ENCODE data around the gene ADD2.

Gene ADD2

GRCh38 chr2:70671092-70671675 is 96.8 kb downstream of the ADD2 start:
- no peaks in the 10 kb centered on the region for H3K4me1 ChIP-seq (ENCODE audit: insufficient read depth, poor library complexity, severe bottlenecking)
- no peak for DNase-seq (ENCODE audit: low spot score)
- H3K36me3 ChIP-seq (ENCODE audit: low read depth), result no peaks in the 10 kb centered on the region
- H3K4me3 ChIP-seq (ENCODE audit: severe bottlenecking), result no peak overlapping the region
- no peaks in the 10 kb centered on the region for H3K9me3 ChIP-seq (ENCODE audit: severe bottlenecking)
- no peak overlapping the region for H3K27ac ChIP-seq (ENCODE audit: poor library complexity, severe bottlenecking)
- TF ChIP-seq CTCF (IDR thresholded peaks at IDR 0.05; ENCODE audit: poor library complexity, severe bottlenecking), result no peak
- H3K27me3 ChIP-seq (ENCODE audit: insufficient read depth, poor library complexity, severe bottlenecking), result no peaks in the 10 kb centered on the region
- ATAC-seq (ENCODE audit: low read depth), result 0 out of 3 replicates have a peak, but pooled peaks have one; percentile 12

GRCh38 chr2:70670626-70671025 is 97.4 kb downstream of the ADD2 start:
- ATAC-seq (ENCODE audit: low read depth) (no peak), DNase-seq (ENCODE audit: low spot score) (no peak)
- Histone ChIP-seq H3K4me1 (ENCODE audit: insufficient read depth, poor library complexity, severe bottlenecking) (no peaks in the 10 kb centered on the region), H3K36me3 (ENCODE audit: low read depth) (no peaks in the 10 kb centered on the region), H3K27me3 (ENCODE audit: insufficient read depth, poor library complexity, severe bottlenecking) (no peaks in the 10 kb centered on the region), H3K27ac (ENCODE audit: poor library complexity, severe bottlenecking) (no peak overlapping the region), H3K4me3 (ENCODE audit: severe bottlenecking) (no peak overlapping the region), H3K9me3 (ENCODE audit: severe bottlenecking) (no peaks in the 10 kb centered on the region)
- TF ChIP-seq CTCF (IDR thresholded peaks at IDR 0.05; ENCODE audit: poor library complexity, severe bottlenecking), result no peak

- Histone ChIP-seq H3K27me3 (ENCODE audit: insufficient read depth, poor library complexity, severe bottlenecking) (no peaks in the 10 kb centered on the region), H3K9me3 (ENCODE audit: severe bottlenecking) (no peaks in the 10 kb centered on the region), H3K4me3 (ENCODE audit: severe bottlenecking) (no peak overlapping the region), H3K4me1 (ENCODE audit: insufficient read depth, poor library complexity, severe bottlenecking) (no peaks in the 10 kb centered on the region), H3K27ac (ENCODE audit: poor library complexity, severe bottlenecking) (no peak overlapping the region), H3K36me3 (ENCODE audit: low read depth) (no peaks in the 10 kb centered on the region)
- no peak for DNase-seq (ENCODE audit: low spot score)
- no peak for ATAC-seq (ENCODE audit: low read depth)
- no peak for TF ChIP-seq CTCF (IDR thresholded peaks at IDR 0.05; ENCODE audit: poor library complexity, severe bottlenecking)
Observed at GRCh38 chr2:70670202-70670601, 97.8 kb downstream of the ADD2 start.

GRCh38 chr2:70668911-70669310 is 99.1 kb downstream of the ADD2 start:
- DNase-seq (ENCODE audit: low spot score) (no peak), ATAC-seq (ENCODE audit: low read depth) (no peak)
- no peaks in the 10 kb centered on the region for H3K27me3 ChIP-seq (ENCODE audit: insufficient read depth, poor library complexity, severe bottlenecking)
- no peak for TF ChIP-seq CTCF (IDR thresholded peaks at IDR 0.05; ENCODE audit: poor library complexity, severe bottlenecking)
- H3K36me3 ChIP-seq (ENCODE audit: low read depth), result no peaks in the 10 kb centered on the region
- no peak overlapping the region for H3K4me3 ChIP-seq (ENCODE audit: severe bottlenecking)
- no peaks in the 10 kb centered on the region for H3K4me1 ChIP-seq (ENCODE audit: insufficient read depth, poor library complexity, severe bottlenecking)
- H3K27ac ChIP-seq (ENCODE audit: poor library complexity, severe bottlenecking), result no peak overlapping the region
- H3K9me3 ChIP-seq (ENCODE audit: severe bottlenecking), result no peaks in the 10 kb centered on the region

GRCh38 chr2:70668432-70668831 is 99.6 kb downstream of the ADD2 start:
- no peak for ATAC-seq (ENCODE audit: low read depth)
- Histone ChIP-seq H3K27ac (ENCODE audit: poor library complexity, severe bottlenecking) (no peak overlapping the region), H3K4me1 (ENCODE audit: insufficient read depth, poor library complexity, severe bottlenecking) (no peaks in the 10 kb centered on the region), H3K27me3 (ENCODE audit: insufficient read depth, poor library complexity, severe bottlenecking) (no peaks in the 10 kb centered on the region), H3K9me3 (ENCODE audit: severe bottlenecking) (no peaks in the 10 kb centered on the region), H3K4me3 (ENCODE audit: severe bottlenecking) (no peak overlapping the region), H3K36me3 (ENCODE audit: low read depth) (no peaks in the 10 kb centered on the region)
- no peak for TF ChIP-seq CTCF (IDR thresholded peaks at IDR 0.05; ENCODE audit: poor library complexity, severe bottlenecking)
- DNase-seq (ENCODE audit: low spot score), result no peak
